Stimulated activated CD8-positive, alpha-beta memory T cell treated with anti-CD3 and anti-CD28 coated beads, Interleukin-7, amount 100 ng/mL, for 48 hours (primary cell): ENCODE measurements around the gene EFHC1.
A peak's percentile ranks its signal among the peaks of the same experiment; 100 is the strongest.

Experiments used
- DNase-seq, 2 donors: peaks; one replicate each; pipeline ENCODE4 v3.0.0-alpha.2; 2020; ENCODE audit warnings: low read depth in 1 of 2; ENCODE audit errors: extremely low read depth in 1 of 2

Gene EFHC1

GRCh38 chr6:52500238-52501129 lies 80.3 kb downstream of the EFHC1 start:
- DNase-seq: no peak

DNA sequence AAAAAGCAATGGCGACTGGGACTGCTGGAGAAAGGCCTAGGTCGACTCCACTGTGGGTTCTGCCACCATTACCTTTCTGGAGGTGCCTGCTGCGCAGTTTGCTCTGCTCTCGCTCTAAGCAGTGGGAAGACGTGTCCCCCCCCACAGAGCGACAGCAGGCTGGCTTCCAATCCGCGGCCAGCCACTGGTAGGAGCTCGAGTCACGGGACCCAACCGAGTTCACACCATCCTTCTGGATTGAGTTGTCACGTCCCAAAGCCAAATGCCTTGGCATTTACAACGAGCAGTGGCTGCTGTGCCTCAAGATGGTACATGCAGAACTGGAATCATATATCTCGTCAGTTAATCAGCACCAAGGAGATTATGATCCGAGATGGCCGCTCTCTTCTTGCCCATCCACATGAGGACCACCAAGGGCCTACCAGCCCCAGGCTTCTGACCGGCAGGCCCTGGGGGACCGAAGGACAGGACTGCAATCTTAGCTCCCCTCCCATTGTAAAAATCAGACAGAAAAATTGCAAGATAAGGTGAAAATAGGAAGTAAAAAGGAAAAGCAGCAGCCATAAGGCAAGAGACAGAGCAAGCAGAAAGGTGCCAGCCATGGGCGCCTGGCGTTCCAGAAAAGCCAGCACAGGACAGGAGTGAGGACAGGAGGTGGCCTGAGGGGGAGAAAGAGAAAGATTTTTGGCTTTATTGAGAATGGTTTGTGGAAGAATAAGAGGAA lies 82.3 kb downstream of the EFHC1 start:
- DNase-seq: no peak

DNA sequence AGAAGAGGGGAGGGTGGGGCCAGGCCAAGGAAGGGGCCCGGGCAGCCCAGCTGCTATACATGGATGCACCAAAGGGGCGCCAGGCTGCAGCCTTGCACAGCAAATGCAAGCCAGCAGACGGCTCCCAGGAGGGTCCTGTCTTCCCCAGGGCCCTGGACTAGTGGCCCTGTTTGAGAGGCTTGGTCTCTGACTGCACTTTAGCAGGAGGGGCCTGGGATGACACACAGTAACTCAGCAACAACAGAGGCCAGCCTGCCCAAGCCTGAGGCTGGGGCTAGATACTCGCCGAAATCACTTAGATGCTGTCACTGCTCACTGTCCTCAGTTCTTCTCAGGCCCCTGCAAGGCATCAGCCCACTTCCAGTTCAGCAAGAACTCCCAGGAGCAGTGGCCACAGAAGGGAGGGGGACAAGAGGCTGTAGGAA lies 83.2 kb downstream of the EFHC1 start:
- DNase-seq: no peak

GRCh38 chr6:52503851-52504781 lies 84.0 kb downstream of the EFHC1 start:
- no peak for DNase-seq

DNA sequence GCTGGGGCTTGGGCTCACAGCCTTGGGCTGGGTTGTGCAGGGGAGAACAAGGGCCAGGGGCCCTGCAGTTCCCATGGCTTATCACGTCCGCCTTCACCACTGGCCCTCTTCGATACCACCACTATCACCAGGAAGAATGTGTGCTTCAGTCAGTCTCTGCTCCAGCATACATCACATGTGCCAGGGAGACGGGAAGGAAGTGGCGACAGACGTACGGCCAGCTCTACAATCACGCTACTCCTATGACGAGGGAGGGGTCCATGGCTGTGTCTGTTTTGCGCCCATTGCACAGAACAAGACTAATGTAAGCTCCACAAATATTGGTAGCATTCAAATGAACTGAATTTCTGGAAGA lies 84.6 kb downstream of the EFHC1 start:
- no peak for DNase-seq

DNA sequence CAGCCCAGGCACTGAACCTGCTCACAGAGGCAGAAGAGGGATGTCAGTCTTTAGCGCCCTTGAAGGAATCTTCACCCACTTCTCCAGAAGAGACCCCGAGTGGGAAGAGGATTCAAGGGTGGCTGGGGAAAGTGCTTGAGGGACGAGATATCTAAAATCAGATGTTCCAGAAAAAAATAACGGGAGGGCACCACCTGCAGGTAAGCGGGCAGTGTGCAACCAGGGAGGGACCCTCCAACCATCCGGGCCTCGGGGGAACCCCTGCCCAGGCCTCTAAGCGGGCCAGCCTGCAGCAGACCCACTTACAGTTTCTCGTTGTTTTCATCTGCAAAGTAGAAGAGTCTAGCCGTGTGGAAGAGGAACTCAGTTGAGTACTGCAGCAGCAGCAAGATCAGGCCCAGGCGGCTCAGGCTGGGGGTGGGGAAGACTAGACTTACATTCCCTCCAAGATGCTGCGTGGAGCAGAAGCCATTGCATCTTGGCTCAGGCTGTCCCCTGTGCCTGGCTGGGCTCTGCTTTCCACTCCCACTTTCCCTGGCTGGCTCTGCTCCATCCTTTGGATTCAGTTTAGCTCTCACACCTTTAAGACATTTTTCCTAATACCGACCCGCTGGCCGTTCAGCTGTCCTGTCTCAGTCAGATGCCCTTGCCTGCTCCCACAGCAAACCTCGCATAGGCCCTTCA lies 85.7 kb downstream of the EFHC1 start:
- DNase-seq: no peak

GRCh38 chr6:52506476-52506875 lies 86.3 kb downstream of the EFHC1 start:
- no peak for DNase-seq

DNA sequence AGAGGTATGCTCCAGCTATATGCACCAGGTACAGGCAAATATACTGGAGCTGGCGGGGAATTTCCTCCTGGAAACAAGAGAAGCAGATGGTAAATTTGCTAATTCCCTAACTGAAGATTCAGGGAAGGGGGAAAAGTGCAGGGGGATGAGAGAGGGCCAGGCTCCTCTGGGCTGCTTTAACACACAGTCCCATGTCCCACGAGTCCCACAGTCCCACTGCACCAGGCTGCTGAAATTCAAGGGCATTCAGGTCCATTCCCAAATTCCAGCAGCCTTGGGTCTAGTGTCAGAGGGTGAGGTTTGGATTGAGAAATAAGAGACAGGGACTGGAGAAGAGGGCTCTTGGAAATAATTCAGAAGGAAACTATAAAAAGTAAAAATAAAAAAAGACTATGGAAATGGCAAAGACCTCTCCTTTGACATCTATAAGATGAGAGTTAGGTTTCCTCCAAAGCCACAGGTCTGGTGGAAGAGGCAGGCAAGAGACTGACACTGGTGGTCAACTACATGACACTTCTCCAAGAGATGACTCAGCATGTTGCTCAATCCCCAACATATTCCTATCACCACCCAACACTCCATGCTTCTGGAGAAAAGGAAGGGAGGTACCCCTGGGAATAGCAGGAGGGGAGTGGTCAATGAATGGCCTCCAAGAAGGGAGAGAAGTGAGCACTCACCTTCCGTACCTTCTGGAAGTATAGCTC lies 87.6 kb downstream of the EFHC1 start:
- no peak for DNase-seq

DNA sequence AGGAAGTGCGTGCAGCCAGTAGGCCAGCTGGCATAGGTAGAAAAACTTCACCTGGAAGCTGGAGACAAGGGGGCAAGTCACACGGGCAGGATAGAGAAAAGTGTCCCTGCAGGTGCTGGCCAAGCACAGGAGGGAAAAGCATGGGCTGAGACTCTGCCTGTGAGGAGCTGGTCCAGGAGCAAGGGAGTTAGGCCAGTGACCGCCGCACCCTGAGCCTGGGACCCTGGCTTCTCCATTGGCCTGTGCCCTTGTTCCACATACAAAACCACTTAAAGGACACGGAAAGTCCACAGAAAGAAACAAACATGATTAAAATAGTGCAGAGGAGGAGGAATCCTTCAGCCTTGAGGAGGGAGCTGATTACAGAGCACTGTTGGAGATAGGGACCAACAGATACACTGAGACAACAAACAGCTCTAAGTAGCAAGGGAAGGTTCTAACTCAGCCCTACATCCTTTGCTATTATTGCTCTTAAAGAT lies 88.2 kb downstream of the EFHC1 start:
- DNase-seq: no peak

GRCh38 chr6:52509281-52510212 lies 89.4 kb downstream of the EFHC1 start:
- no peak for DNase-seq

- DNase-seq: no peak
Measured at GRCh38 chr6:52510213-52510562, 90.0 kb downstream of the EFHC1 start.

DNA sequence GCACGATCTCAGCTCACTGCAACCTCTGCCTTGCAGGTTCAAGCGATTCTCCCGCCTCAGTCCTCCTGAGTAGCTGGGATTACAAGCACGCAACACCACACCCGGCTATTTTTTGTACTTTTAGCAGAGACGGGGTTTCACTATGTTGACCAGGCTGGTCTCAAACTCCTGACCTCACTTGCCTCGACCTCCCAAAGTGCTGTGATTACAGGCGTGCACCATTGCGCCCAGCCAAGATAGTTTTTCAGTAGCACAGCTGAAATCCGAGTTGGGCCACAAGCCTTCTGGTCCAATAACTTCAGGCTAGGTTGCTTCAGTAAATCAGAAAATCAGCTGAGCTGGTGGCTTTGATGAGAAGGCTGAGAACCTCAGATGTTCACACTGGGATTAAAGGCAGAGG lies 91.0 kb downstream of the EFHC1 start:
- no peak for DNase-seq

GRCh38 chr6:52511572-52512151 lies 91.5 kb downstream of the EFHC1 start:
- DNase-seq: no peak

GRCh38 chr6:52512199-52512598 lies 92.1 kb downstream of the EFHC1 start:
- no peak for DNase-seq

GRCh38 chr6:52513464-52513863 lies 93.3 kb downstream of the EFHC1 start:
- no peak for DNase-seq

DNA sequence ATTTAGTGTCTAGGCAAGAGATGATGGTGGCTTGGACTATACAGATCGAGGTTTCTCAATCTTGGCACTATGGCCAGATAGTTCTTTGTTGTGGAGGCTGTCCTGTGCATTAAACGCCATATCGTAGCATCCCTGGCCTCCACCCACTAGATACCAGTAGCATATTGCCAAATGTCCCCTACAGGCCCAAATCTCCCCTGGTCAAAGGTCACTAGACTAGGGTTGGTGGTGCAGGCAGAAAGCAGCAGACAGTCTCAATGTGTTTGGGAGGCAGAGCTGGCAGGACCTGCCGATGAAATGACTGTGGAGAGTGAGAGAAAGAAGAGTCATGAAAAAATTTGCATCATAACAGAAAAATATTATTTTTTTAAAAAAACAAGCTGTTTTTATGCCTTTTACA lies 93.8 kb downstream of the EFHC1 start:
- no peak for DNase-seq

- peak in 1 of 2 donors; percentile 21 for DNase-seq
Measured at GRCh38 chr6:52514514-52514913, 94.4 kb downstream of the EFHC1 start.

GRCh38 chr6:52515219-52515960 lies 95.2 kb downstream of the EFHC1 start:
- DNase-seq: no peak
